CD4-positive, alpha-beta T cell treated with Interferon alpha-2 for 1 hour (primary cell): ENCODE measurements around the gene SPTBN2.
A peak's percentile ranks its signal among the peaks of the same experiment; 100 is the strongest.

ENCODE experiments used
- DNase-seq, 2 donors: peaks; one replicate each; pipeline ENCODE4 v3.0.0-alpha.2; 2020 to 2022

Gene SPTBN2

DNA sequence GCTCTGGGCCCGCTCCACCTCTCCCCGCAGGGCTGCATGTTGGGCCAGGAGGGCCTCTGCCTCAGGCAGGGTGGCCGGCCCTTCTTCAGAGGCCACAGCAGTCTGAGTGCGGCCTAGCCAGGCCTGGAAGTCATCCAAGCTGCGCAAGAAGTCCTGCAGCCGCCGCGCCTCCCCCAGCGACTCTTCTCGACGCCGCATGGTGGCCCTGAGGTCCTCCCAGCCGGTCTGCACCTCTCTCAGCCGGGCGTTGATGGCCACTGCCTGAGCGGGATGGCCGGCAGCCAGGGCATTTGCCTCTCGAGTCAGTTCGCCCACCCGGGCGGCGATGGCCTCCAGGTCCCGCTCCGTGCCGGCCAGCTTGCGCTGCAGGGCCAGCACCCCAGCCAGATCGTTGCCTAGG lies 28.3 kb downstream of the SPTBN2 start:
- DNase-seq: no peak

DNA sequence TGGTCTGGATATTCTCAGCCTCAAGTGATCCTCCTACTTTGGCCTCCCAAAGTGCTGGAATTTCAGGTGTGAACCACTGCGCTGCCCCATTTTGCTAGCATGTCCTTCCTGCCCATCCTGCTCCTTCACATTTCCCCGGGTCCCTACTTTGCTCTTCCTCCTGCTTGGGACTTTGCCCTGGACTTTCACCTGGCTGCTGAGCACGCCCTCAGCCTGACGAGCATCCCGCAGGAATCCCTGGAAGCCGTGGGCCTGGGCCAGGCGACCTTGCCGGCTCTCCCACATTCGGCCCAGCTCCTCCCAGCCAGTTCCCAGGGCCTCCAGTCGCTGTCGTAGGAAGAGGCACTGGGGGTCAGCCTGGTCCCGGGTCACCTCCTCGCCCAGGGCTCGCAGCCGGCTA lies 28.7 kb downstream of the SPTBN2 start:
- DNase-seq: no peak

DNA sequence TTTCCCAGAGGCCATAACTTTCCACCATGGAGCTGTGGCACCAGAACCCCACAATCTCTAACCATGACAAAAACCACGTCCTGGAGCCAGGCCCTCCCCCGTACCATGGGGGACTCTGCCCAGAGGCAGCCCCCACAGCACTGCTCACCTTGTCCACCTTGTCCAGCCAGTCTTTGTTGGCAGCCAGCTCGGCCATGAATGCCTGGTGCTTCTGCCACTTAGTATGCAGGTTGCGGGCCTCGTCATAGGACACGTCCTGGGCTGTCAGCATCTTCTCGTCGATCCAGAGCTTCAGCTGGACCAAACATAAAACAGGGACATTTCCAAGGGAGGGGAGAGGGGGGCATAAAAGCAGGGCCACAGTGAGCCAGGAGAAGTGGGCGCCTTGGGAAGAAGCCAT lies 30.5 kb downstream of the SPTBN2 start:
- no peak for DNase-seq

DNA sequence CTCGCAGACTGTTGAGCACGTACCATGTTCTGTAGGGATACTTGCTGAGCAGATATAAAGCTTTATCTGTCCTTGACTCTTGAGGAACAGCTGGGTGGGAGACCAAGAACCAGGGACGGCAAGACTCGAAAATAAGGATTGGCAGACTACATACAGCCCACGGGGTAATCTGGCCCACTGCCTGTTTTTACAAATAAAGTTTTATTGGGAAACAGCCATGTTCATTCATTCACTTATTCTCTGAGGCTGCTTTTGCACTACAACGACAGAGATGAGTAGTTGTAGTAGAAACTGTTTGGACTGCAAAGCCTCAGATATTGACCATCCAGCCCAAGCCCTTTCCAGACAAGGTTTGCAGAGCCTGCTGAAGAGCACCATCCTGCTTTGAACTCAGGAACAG lies 31.0 kb downstream of the SPTBN2 start:
- DNase-seq: no peak

DNA sequence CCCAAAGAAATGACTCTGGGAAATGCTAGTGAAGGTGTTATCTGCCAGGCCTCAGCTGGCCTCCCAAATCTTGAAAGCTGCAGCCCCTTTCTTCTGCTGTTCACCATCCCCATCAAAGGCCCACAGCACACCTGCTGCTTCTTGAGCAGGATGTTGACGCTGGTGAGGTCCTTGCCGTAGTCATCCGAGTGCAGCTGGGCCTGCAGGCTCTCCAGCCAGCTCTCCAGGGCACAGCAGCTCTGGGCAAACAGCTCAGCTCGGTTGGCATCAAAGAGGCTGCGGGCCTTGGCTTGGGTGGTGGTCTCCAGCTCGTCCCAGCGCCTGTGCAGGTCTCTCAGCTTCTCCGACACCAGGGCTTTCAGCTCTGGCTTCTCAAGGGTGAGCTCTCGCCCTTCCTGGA lies 32.9 kb downstream of the SPTBN2 start:
- no peak for DNase-seq

DNA sequence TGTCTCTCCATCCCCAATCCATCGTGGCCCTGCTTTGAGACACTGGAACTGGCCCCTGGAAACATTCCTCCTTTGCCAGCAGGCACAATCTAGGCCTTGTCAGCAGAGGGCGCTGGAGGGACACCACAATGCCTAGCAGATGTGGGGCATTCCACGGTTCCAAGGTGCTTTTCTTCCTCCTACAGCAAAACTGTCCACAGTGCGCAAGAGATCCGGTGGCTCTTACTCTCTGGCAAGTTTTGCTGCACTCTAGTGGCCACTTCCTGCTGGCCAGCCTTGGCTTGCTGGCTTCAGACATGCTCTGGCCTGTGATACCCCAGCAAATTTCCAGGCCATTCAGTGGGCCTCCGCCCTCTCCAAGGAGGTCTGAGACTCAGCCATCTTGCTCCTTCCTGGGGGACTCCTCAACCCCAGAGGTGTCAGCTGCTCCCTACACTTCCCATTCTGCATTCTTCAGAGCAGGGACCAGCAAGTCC lies 34.2 kb downstream of the SPTBN2 start:
- peak; percentile 81 to 85 for DNase-seq

DNA sequence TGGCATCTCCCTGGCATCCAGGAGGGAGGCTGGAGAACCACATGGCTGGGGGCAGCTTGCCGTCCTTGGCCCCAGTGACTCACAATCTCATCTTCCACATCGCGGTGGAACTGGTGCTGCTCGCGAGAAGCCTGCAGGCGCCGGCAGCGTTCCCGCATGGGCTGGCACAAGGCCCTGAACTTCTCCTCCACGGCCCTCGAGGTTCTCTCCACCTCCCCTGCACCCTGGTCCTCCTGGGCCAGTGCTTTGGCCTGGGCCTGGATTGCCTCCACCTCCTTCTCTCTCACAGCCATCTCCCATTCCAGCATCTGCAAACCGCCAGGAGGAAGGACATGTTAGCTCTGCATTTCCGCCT lies 35.0 kb downstream of the SPTBN2 start:
- DNase-seq: no peak

DNA sequence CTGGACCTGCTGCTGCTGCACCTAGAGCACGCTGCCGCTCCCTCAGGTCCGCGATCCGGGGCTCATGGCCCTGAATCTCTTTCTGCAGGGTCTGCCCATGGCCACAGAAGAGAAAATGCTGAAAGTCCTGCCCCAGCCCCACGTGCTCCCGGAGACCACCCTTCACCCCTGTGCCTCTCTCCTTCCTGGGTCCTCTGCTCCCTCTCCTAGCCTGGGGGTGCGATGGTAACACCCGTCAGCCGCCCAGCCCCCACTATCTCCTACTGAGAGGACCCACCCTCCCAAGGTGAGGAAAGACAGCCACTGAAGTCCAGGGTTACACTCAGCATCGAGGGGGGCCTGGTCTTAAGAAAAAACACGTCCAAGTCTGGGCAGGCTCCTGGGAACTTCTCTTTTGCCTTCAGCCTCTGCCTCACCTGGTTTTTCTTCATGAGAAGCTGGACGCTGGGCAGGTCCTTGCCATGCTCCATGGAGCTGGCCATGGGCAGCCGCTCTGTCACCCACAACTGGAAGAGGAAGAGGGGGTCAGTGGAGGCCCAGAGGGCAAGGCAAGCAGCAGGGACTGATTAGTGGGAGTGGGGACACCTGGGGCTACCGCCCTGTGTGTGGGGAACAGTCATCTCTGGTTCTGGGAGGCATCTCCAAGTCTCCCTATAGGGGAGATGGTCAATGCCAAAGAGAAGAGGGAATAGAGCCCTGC lies 35.5 kb downstream of the SPTBN2 start:
- no peak for DNase-seq

DNA sequence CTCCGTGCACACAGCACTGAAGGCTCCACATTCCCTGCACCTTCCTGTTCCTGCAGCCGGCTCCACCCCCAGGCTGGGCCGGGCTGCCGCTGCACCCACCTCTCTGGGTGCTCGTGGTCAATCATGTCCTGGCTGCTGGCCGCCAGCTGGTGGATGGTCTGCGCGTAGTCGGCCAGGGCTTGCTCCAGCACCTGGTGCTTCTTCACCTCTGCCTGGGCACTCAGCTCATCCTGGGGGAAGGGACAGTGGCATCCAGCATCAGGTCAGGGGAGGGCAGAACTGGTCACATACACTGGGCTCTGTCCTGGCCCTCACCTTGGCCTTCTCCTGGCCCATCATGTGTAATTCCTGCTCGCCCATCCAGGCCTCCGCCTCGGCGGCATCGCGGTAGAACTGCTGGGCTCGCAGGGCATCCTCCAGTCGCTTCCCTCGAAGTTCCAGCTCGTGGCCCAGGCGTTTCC lies 36.1 kb downstream of the SPTBN2 start:
- no peak for DNase-seq

DNA sequence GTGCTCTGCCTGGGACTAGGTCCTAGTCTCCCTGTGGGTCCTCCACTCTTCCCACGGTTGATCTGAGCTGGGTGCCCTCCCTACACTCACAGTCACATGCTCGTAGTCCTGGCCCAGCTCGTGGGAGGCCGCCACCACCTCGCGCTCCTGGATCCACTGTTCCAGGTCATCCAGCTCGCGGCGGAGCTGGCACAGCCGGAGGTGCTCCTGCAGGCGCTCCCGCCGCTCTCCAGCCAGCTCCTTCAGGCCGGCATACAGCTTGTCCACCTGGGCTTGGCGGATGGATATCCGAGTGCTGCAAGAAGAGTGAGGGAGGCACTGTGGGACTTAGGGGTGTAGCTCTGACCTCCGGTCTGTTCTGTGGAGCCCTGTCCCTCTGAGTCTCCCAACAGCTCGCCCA lies 36.6 kb downstream of the SPTBN2 start:
- no peak for DNase-seq

DNA sequence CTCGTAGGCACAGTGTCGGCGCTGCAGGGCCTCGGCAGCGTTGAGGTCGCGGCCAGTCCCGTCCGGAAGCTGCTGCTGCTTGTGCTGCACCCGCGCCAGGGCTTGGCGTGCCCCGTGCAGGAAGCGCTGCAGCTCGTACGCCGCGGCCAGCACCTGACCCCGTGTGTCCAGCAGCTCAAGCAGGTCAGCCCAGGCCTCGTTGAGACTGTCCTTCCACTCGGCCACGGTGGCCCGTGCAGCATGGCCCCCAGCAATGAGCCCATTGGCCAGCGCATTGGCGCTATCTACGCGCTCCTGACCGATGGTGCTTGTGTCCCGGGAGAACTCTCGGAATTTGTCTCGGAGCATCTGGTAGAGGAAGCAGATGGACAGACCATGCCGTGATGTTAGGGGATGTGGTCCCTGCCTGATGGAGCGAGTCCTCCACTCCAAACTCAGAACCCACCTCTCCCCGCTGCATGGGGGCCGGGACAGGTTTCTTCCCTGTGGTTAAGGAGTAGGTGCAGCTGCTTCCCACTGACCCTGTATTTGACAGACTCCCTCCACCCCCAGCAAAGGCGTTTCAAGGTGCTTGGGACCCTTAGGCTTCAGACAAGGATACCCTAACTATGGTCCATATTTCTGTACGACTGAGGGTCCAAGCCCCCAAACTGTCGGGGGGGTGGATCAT lies 37.6 kb downstream of the SPTBN2 start:
- no peak for DNase-seq

DNA sequence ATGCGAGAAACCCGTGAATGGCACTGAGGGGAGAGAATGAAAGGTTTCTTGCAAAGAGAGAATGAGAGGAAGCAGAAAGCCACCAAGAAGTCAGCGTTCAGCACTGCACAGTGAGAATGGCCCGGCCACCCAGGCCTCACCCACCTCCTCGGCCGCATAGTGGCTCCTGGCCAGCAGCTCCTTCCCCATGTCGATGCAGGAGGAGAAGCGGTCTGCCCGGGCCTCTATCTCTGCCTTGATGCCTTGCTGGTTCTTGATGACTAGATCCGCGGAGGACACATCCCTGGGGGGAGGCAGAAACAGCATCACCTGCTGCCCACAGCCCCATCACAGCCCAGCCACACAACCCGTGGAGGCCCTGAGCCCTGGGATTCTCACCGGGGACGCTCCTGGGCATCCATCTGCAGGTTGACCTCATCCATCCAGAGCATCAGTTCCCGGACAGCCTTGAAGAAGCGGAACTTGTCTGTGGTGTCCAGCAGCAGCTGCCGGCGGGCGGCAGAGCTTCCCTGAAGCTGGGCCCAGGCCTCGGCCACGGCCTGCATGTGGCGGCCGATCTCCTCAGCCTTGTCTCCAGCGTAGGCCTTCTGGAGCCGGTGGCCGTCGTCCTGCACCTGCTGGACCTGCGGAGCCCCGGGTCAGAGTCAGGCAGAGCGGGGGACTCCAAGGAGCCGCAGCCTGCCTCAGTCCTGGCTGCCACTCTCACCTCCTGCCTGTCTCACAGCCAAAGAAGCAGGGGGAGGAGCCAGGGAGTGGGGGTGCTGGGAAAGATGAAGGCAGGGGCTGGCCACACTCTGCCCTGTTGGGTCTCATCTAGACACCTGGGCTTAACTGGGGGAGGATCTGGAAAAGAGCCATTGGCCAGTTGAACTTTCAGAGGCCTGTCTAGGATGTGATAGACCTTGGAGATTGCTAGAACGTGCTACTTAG lies 39.1 kb downstream of the SPTBN2 start:
- DNase-seq: no peak

DNA sequence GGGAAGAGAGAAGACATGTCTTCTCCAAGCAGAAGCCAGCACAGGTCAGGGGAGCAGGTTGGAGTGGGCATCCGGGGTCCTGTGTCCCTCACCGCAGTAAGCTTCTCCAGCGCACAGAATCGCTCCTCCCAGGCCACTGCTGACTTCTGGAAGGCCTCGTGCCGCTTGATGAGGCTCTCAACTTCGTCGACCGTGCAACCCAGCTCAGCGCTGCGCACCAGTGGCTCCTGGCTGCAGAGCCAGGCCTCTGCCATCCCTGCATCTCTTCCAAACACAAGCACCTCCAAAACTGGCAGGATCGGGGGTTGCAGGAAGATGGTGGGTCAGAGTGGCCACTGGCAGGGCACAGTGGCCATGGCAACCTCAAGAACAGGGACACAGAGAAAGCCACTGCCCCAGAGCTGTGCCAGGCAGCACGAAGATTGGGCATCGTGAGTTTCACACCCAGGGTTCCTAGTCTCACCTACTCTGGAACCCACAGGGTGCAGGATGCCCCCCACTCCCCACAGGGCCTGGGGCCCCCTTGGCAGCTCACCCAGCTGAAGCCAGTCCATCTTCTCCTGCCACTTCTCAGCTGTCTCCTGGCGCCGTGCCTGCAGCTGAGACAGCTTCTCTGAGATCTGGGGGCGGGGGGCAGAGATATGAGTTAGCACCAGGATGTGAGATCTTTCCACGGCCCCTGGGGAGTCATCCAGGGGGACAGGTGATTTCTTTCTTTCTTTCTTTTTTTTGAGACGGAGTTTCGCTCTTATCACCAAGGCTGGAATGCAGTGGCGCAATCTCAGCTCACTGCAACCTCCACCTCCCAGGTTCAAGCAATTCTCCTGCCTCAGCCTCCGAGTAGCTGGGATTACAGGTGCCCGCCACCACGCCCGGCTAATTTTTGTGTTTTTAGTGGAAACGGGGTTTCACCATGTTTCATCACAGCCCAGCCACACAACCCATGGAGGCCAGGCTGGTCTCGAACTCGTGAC lies 40.2 kb downstream of the SPTBN2 start:
- no peak for DNase-seq

DNA sequence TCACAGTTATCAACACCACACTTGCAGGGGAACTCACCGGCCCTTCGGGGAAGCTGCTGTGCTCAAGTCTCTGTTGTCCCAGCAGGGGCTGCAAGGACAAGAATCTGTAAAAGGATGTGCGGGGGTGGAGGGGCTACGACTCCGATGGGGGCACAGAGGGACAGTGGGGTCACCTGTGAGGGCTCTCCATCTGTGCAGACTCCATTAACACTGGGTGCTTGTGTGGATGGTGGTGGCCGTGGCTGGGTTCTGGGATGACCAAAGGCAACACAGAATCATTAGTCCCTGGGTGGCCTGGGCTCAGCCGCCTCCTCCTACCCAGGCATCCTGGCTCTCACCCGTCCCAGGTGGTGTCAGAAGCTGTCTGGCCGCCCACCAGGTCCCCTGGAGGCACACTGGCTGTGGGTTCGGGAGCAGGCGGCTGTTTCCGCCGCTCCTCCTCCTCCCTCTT lies 41.2 kb downstream of the SPTBN2 start:
- DNase-seq: no peak

DNA sequence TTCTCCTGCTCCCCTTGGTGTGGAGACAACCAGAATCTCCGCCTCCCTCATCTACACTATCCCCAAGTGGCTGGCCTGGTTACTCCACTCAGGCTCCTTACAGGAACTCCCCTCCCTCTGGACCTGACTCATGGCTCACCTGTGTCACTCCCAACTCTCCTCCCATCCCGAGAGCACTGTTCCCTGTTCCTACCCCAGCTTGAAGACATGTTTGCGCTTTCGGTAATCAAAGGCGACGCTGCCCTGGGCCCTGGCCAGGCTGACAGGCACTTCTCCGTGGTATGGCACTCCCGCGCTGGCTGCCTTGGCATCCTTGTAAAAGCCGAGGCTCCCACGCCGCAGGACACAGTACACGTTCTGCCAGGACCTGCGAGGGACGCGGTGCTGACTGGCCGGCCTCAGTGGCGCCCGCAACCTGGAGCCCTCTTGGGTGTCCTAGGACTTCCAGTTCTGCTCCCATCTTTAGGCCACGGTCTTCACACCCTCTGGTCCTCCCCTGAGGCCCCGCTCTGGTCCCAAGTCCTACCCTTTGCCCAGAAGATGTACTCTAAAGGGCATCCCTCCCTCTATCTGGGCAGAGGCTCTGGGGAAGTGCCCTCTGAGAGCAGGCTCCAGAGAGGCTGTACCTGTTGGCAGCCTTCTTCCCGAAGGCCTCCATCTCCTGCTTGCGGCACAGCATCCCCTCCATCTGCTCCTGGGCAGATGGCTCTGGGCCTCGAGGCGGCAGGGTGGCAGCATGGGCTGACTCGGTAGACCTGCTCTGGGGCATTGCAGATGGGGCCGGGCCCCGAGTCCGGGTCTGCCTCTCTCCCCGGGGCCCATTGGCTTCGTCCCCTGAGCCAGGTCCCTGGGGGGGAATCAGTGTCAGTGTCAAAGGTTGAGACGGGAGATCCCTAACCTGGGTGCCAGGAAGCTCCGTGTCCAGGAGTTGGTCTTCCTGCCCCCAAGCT lies 41.9 kb downstream of the SPTBN2 start:
- DNase-seq: no peak

DNA sequence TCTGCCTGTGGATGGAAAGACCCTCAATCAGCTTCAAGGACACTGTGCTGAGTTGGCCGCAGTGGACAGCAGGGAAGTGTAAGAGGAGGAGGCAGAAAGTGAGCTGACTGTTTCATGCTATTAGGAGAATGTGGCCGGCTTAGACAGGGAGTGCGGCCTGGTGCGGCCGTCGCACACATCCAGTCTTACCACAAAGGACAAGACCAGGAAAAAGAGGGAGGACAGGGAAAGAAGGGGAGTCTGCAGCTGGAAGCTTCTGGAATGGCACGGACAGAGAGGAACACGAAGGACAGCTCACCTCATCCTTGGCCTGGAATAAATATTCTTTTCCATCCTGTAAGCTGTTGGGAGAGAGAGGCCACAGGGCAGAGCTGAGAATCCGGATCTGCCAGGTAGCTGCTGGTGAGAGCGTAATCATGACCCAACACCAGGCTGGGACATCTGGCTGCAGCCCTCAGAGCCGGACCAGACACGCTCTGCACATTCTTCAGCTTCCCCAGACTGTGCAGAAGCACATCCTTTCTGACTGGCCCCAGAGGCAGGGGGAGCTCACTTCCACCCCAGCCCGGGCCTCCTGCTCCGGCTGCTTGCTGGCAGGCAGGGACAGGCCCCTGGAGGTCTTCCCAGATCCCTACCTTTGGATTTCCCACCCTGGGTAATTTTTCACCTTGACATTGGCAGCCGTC lies 42.8 kb downstream of the SPTBN2 start:
- no peak for DNase-seq

DNA sequence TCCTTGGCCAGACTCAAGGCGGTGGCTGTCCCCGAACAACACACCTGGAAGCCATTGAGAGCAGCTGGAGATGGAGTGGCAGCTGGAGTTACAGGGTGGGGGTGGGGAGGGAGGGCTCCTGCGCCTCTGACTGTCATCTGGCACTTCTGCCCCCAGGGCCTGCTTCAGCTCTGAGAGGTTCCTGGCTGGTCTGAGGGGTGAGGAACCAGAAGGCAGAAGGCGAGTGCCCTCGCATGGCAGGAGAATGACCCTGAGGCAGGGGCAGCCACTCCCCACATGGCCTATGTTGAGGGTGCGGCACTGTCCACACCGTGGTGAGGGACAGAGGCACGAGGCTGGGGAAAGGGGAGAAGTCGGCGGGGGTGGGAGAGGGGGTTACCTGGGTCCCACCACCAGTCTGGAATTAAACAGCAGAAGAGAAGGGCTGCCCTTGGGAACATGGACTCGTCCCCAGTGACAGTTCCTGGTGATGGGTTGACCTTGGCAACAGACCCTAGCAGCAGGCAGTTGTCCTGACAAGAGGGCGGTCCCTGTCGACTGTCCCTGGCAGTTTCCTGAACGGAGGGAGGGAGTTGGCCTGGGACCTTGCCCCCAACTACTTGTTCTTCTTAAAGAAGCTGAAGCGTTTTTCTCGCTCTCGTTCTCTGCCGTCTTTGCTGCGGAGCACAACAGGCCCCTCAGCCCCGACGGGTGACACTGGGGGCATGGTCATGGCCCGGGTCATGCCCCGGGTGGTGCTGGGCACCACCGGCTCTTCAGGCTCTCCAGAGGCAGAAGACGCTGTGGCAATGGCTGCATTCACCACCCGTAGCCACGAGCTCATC lies 43.5 kb downstream of the SPTBN2 start:
- DNase-seq: no peak

DNA sequence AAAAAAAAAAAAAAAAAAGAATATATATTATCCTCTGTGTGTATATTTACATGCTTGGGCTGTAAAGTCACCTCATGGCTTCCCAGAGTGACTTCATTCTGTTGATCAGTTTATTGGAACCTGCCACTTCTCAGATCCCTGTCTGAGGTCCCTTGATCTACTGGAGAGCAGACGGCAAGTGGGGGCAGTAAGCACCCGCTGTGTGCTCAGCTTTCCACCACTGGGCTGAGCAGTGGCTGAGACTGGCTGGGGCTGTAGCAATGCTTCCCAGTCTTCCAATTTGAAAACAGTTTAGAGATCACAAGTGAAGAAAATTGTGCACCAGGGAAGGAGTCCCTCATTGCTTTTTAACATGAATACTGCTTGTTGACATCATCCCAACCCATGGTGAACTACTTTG lies 44.4 kb downstream of the SPTBN2 start:
- no peak for DNase-seq

DNA sequence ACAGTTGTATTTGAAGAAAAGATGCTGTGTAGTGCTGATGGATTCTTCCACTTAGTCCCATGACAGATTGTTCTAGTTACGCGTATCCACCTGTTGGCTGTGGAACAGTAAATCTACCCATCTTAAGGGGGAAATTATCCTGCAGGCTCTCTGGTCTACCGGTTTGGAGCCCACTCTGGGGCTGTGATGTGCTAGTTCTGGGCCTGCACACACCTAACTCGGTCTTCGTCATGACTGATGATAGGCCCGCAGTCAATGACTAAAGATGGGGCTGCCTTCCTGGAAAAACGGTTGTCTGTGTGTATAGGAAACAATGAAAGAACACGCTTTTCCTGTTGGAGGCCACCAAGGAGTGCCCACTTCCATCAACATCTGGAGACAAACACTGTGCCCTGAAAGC lies 45.1 kb downstream of the SPTBN2 start:
- no peak for DNase-seq
